IMR-90 (cell line): Measurements from ENCODE around the gene IL1RAP. TPM values are rescaled to one million over a fixed set of nuclear protein-coding genes. Genes with fewer than 3 reads are reported as not detected.

Experiments
- ATAC-seq: fragments of 200-7000 bp; cut with Tn5 transposase; 2 replicates; pipeline ENCODE4 v1.9.1; 2020; ENCODE audit warnings: low read depth, mild to moderate bottlenecking, moderate library complexity
- BruUV-seq: library from RNA; stranded (reverse); fragments of 400-500 nt; replicated peaks from 2 replicates; lab custom pipeline; 2021; lab: Mats Ljungman, UMichigan
- CTCF ChIA-PET: fragments of 300-600 bp; formaldehyde crosslinking; extraction: SDS; loops from one replicate; lab custom pipeline; 2021; ENCODE audit warnings: antibody characterized with exemption; lab: Yijun Ruan, JAX
- POLR2A ChIA-PET: fragments of 300-600 bp; sonication (Branson Sonifier 250); formaldehyde crosslinking; loops from one replicate; lab custom pipeline; 2022; ENCODE audit warnings: antibody characterized with exemption; ENCODE audit not compliant: unreplicated experiment; lab: Charles Lee
- DNase-seq: peaks from one replicate; pipeline ENCODE4 v3.0.0; 2013
- H2AFZ ChIP-seq: replicated peaks from 2 replicates; pipeline ENCODE3; 2013; ENCODE audit warnings: low read length, mild to moderate bottlenecking; ENCODE audit not compliant: poor library complexity
- H2AK5ac ChIP-seq: 2 replicates; pipeline ENCODE4 v1.6.1; 2013; ENCODE audit warnings: low read depth, low read length, inconsistent platforms
- H2AK9ac ChIP-seq: replicated peaks from 2 replicates; pipeline ENCODE3; 2013; ENCODE audit warnings: mild to moderate bottlenecking, low read depth, low read length, moderate library complexity; ENCODE audit not compliant: poor library complexity
- H2BK120ac ChIP-seq: 2 replicates; pipeline ENCODE4 v1.6.1; 2013; ENCODE audit warnings: low read depth, low read length, inconsistent platforms
- H2BK15ac ChIP-seq: 3 replicates; pipeline ENCODE4 v1.6.1; 2013; ENCODE audit warnings: low read depth, low read length, inconsistent platforms
- H2BK20ac ChIP-seq: 2 replicates; pipeline ENCODE4 v1.6.1; 2013; ENCODE audit warnings: low read depth, mild to moderate bottlenecking, inconsistent platforms, low read length, moderate library complexity
- H2BK5ac ChIP-seq: 2 replicates; pipeline ENCODE4 v1.6.1; 2013; ENCODE audit warnings: mild to moderate bottlenecking, low read depth, low read length, inconsistent platforms; ENCODE audit not compliant: poor library complexity, severe bottlenecking
- H3K14ac ChIP-seq: replicated peaks from 2 replicates; pipeline ENCODE4 v1.6.1; 2013; ENCODE audit warnings: low read depth, low read length, inconsistent platforms
- H3K18ac ChIP-seq: 2 replicates; pipeline ENCODE4 v1.6.1; 2013; ENCODE audit warnings: low read depth, low read length, control low read depth
- H3K23ac ChIP-seq: 2 replicates; pipeline ENCODE4 v1.6.1; 2013; ENCODE audit warnings: low read depth, low read length, inconsistent platforms
- H3K27ac ChIP-seq: 2 replicates; pipeline ENCODE4 v1.5.1; 2013; ENCODE audit warnings: mild to moderate bottlenecking, control low read depth, low read length; ENCODE audit not compliant: insufficient read depth
- H3K27me3 ChIP-seq: 2 replicates; pipeline ENCODE4 v1.6.1; 2013; ENCODE audit warnings: low read length; ENCODE audit not compliant: control insufficient read depth, insufficient read depth
- H3K36me3 ChIP-seq: 2 replicates; pipeline ENCODE4 v1.6.1; 2013; ENCODE audit warnings: low read length, mixed read lengths; ENCODE audit not compliant: control insufficient read depth, insufficient read depth
- H3K4ac ChIP-seq: 2 replicates; pipeline ENCODE4 v1.6.1; 2013; ENCODE audit warnings: low read depth, low read length, inconsistent platforms
- H3K4me1 ChIP-seq: 2 replicates; pipeline ENCODE4 v1.6.1; 2013; ENCODE audit warnings: low read length, mixed read lengths; ENCODE audit not compliant: control insufficient read depth, insufficient read depth
- H3K4me2 ChIP-seq: 2 replicates; pipeline ENCODE4 v1.6.1; 2013; ENCODE audit warnings: low read depth, mild to moderate bottlenecking, control low read depth, low read length, moderate library complexity
- H3K4me3 ChIP-seq: 2 replicates; pipeline ENCODE4 v1.5.1; 2013; ENCODE audit warnings: low read depth, mild to moderate bottlenecking, control low read depth, low read length, moderate library complexity; ENCODE audit not compliant: insufficient read depth
- H3K56ac ChIP-seq: 2 replicates; pipeline ENCODE4 v1.6.1; 2013; ENCODE audit warnings: low read length, inconsistent platforms; ENCODE audit not compliant: insufficient read depth; ENCODE audit errors: extremely low read depth
- H3K79me1 ChIP-seq, 2 experiments: 2 replicates each; pipeline ENCODE4 v1.6.1; 2013; ENCODE audit warnings: low read length in 2 of 2, inconsistent platforms in 1 of 2, low read depth in 1 of 2
- H3K9ac ChIP-seq: 2 replicates; pipeline ENCODE4 v1.6.1; 2013; ENCODE audit warnings: low read depth, low read length, control low read depth
- H3K9me1 ChIP-seq: 2 replicates; pipeline ENCODE4 v1.6.1; 2013; ENCODE audit warnings: low read length, inconsistent platforms; ENCODE audit not compliant: insufficient read depth
- H3K9me3 ChIP-seq: 2 replicates; pipeline ENCODE4 v1.6.1; 2013; ENCODE audit warnings: low read length; ENCODE audit not compliant: control insufficient read depth, insufficient read depth
- H4K20me1 ChIP-seq: 2 replicates; pipeline ENCODE4 v1.6.1; 2013; ENCODE audit warnings: low read length, inconsistent platforms; ENCODE audit not compliant: insufficient read depth
- H4K5ac ChIP-seq: 2 replicates; pipeline ENCODE4 v1.6.1; 2013; ENCODE audit warnings: mild to moderate bottlenecking, low read depth, low read length, control low read depth
- H4K8ac ChIP-seq, 2 experiments: 2 replicates each; pipeline ENCODE4 v1.6.1; 2013; ENCODE audit warnings: low read depth in 2 of 2, low read length in 2 of 2, control low read depth in 1 of 2, inconsistent platforms in 1 of 2
- H4K91ac ChIP-seq: 2 replicates; pipeline ENCODE4 v1.6.1; 2013; ENCODE audit warnings: low read depth, low read length, inconsistent platforms; ENCODE audit not compliant: insufficient read depth
- BHLHE40 ChIP-seq: fragments of 150-350 bp; IDR thresholded peaks from 2 replicates; pipeline ENCODE4 v1.6.1; 2016; ENCODE audit warnings: mild to moderate bottlenecking, low read depth, low read length
- CEBPB ChIP-seq: IDR thresholded peaks from 2 replicates; pipeline ENCODE4 v1.6.1; 2012; ENCODE audit warnings: low read depth, low read length, improper control_type of control experiment
- CHD1 ChIP-seq: IDR thresholded peaks from 2 replicates; pipeline ENCODE4 v1.6.1; 2012; ENCODE audit warnings: low read depth, low read length, improper control_type of control experiment
- MAZ ChIP-seq: IDR thresholded peaks from 2 replicates; pipeline ENCODE4 v1.6.1; 2012; ENCODE audit warnings: low read depth, mild to moderate bottlenecking, low read length, improper control_type of control experiment, moderate library complexity, borderline replicate concordance
- NFE2L2 ChIP-seq: fragments of 150-350 bp; IDR thresholded peaks from 2 replicates; pipeline ENCODE4 v1.6.1; 2016; ENCODE audit warnings: low read depth, mild to moderate bottlenecking, low read length
- POLR2A ChIP-seq: IDR thresholded peaks from 2 replicates; pipeline ENCODE4 v1.6.1; 2012; ENCODE audit warnings: mild to moderate bottlenecking, low read depth, low read length
- RAD21 ChIP-seq: IDR thresholded peaks from 2 replicates; pipeline ENCODE4 v1.6.1; 2012; ENCODE audit warnings: low read length, improper control_type of control experiment
- RCOR1 ChIP-seq: IDR thresholded peaks from 2 replicates; pipeline ENCODE4 v1.6.1; 2012; ENCODE audit warnings: mild to moderate bottlenecking, low read length, improper control_type of control experiment; ENCODE audit not compliant: insufficient replicate concordance
- RFX5 ChIP-seq: IDR thresholded peaks from 2 replicates; pipeline ENCODE4 v1.8.0; 2012; ENCODE audit warnings: low read depth, mild to moderate bottlenecking, low read length, moderate library complexity
- SMC3 ChIP-seq: fragments of 150-350 bp; IDR thresholded peaks from 2 replicates; pipeline ENCODE4 v1.6.1; 2016; ENCODE audit warnings: low read depth, mild to moderate bottlenecking, antibody characterized with exemption, low read length, moderate library complexity
- WGBS, 2 experiments: methylation state at CpG; one replicate each; pipeline versions ENCODE4 v1.1.5 to v1.1.7; 2013; ENCODE audit warnings: missing lambda C conversion rate in 2 of 2; ENCODE audit not compliant: insufficient read length in 1 of 2; ENCODE audit errors: extremely low coverage in 2 of 2; 5-methylcytosine and 5-hydroxymethylcytosine counted together
- dilution Hi-C: fragments of 300-500 bp; cut with HindIII; formaldehyde crosslinking; loops from one replicate; pipeline ENCODE4 v1.14.3; 2018; ENCODE audit warnings: low sequenced_read_pairs; ENCODE audit not compliant: unreplicated experiment
- in situ Hi-C: fragments of 300-500 bp; cut with MboI; formaldehyde crosslinking; loops from 3 replicates; pipeline ENCODE4 v1.14.3; 2019; ENCODE audit warnings: low sequenced_read_pairs, inconsistent platforms, mixed read lengths
- intact Hi-C: fragments of 100-400 bp; cut with micrococcal nuclease; formaldehyde crosslinking; loops from 2 replicates; pipeline ENCODE4 v1.10.0; 2022
- polyA plus RNA-seq, 3 experiments: library from polyadenylated mRNA; depleted of rRNA; stranded (reverse); fragments of >200 nt; gene quantifications; 2 replicates each; pipeline ENCODE4 v1.2.3, GENCODE V29; 2012; ENCODE audit warnings: low replicate concordance in 1 of 3
- total RNA-seq: library from RNA; depleted of rRNA; stranded (reverse); fragments of >200 nt; gene quantifications from 2 replicates; pipeline ENCODE4 v1.2.3, GENCODE V29; 2012
- TF ChIP-seq, protein P1 (sequence below): fragments of 150-350 bp; IDR thresholded peaks from 2 replicates; pipeline ENCODE4 v1.6.1; 2016; ENCODE audit warnings: low read depth, mild to moderate bottlenecking, low read length, moderate library complexity, borderline replicate concordance
- TF ChIP-seq, protein P2 (sequence below): conservative IDR thresholded peaks from 2 replicates; pipeline ENCODE4 v1.5.1; 2012; ENCODE audit warnings: mild to moderate bottlenecking, low read depth, low read length, improper control_type of control experiment

The IL1RAP gene
- total and polyA plus RNA-seq, 2 of the 4 experiments (the other 2 are of a cell fraction), result 8.3 to 11.3 TPM

DNA sequence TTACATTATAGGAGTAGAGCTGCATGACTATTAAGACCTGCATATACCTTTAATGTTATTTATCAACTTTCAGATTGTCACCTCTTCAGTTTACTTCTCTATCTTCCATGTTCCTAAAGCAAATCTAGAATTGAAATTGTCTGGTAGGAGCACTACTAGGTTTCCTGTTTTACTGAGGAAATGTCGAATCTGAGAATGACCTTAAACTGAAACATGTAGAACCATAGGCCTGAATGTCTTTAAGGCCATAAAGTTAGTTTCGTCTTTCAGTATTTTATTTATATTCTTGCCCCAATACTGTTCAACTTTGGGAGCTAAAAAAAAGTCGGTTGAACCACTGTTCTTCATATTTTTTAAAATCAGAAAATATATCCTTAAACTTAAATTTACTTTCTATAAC is 92.7 kb downstream of the IL1RAP start:
- Histone ChIP-seq H4K5ac (no peak overlapping the region), H3K4me1 (peaks cover 6% of the 10 kb centered on the region), H3K36me3 (peaks cover 3% of the 10 kb centered on the region), H2AK9ac (no peak overlapping the region), H2BK15ac (no peak overlapping the region), H2BK20ac (no peak overlapping the region), H3K23ac (no peak overlapping the region), H2BK120ac (no peak overlapping the region), H3K4me3 (no peak overlapping the region), H2AFZ (no peak overlapping the region), H2BK5ac (no peak overlapping the region), H4K91ac (no peak overlapping the region), H3K56ac (no peak overlapping the region), H3K4ac (no peak overlapping the region), H3K79me1 (no peaks in the 10 kb centered on the region), H3K14ac (no peak overlapping the region), H3K27me3 (no peaks in the 10 kb centered on the region), H3K27ac (no peak overlapping the region), H3K9ac (no peak overlapping the region), H2AK5ac (no peak overlapping the region), H4K8ac (no peak overlapping the region), H4K20me1 (no peaks in the 10 kb centered on the region), H3K9me1 (no peaks in the 10 kb centered on the region; the same call in 1 of the 2 replicates), H3K4me2 (no peak overlapping the region), H3K18ac (no peak overlapping the region), H3K9me3 (no peaks in the 10 kb centered on the region; the same call in 1 of the 2 replicates)
- no CpG with 5 or more reads among the region's 3 CpGs for WGBS, 2 experiments
- no peak for DNase-seq
- ChIA-PET CTCF (interaction anchor here (1.1 kb wide), 1 partner anchor 10 kb away, joined by 3 read pairs; no protein-coding TSS in a partner anchor), POLR2A (no interaction called here)
- BruUV-seq, result no TSS peak
- intact Hi-C loops (no loop called here), in situ Hi-C loops (no loop called here), dilution Hi-C loops (no loop called here)
- no peak for TF ChIP-seq POLR2A
- TF ChIP-seq RAD21, result no peak
- TF ChIP-seq CEBPB, result no peak
- no peak for TF ChIP-seq RCOR1
- TF ChIP-seq, protein P1, sequence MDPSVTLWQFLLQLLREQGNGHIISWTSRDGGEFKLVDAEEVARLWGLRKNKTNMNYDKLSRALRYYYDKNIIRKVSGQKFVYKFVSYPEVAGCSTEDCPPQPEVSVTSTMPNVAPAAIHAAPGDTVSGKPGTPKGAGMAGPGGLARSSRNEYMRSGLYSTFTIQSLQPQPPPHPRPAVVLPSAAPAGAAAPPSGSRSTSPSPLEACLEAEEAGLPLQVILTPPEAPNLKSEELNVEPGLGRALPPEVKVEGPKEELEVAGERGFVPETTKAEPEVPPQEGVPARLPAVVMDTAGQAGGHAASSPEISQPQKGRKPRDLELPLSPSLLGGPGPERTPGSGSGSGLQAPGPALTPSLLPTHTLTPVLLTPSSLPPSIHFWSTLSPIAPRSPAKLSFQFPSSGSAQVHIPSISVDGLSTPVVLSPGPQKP, result no peak
- TF ChIP-seq, protein P2, sequence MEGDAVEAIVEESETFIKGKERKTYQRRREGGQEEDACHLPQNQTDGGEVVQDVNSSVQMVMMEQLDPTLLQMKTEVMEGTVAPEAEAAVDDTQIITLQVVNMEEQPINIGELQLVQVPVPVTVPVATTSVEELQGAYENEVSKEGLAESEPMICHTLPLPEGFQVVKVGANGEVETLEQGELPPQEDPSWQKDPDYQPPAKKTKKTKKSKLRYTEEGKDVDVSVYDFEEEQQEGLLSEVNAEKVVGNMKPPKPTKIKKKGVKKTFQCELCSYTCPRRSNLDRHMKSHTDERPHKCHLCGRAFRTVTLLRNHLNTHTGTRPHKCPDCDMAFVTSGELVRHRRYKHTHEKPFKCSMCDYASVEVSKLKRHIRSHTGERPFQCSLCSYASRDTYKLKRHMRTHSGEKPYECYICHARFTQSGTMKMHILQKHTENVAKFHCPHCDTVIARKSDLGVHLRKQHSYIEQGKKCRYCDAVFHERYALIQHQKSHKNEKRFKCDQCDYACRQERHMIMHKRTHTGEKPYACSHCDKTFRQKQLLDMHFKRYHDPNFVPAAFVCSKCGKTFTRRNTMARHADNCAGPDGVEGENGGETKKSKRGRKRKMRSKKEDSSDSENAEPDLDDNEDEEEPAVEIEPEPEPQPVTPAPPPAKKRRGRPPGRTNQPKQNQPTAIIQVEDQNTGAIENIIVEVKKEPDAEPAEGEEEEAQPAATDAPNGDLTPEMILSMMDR, result no peak
- no peak for TF ChIP-seq BHLHE40
- TF ChIP-seq RFX5, result no peak
- no peak for TF ChIP-seq CHD1
- TF ChIP-seq NFE2L2, result no peak
- no peak for TF ChIP-seq MAZ
- no peak for TF ChIP-seq SMC3
- ATAC-seq, result no peak
